ENCODE measurements around the gene LMOD1.
A peak's percentile ranks its signal among the peaks of the same experiment; 100 is the strongest.

The LMOD1 gene

DNA sequence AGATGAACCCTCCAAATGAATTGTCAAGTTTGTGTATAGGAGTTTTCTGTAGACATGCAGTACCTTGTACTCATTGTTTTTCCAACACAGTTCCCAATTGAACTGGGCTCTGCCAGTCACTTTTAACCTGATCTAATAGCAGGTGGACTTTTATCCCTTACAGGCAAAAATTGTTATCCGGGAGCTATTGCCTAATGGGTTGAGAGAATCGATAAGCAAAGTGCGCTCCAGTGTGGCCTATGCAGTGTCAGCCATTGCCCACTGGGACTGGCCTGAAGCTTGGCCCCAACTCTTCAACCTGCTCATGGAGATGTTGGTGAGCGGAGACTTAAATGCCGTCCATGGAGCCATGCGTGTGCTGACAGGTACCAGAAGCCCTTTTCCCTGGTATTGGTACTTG is 98.1 kb downstream of the LMOD1 start:
- TF ChIP-seq, protein P1, sequence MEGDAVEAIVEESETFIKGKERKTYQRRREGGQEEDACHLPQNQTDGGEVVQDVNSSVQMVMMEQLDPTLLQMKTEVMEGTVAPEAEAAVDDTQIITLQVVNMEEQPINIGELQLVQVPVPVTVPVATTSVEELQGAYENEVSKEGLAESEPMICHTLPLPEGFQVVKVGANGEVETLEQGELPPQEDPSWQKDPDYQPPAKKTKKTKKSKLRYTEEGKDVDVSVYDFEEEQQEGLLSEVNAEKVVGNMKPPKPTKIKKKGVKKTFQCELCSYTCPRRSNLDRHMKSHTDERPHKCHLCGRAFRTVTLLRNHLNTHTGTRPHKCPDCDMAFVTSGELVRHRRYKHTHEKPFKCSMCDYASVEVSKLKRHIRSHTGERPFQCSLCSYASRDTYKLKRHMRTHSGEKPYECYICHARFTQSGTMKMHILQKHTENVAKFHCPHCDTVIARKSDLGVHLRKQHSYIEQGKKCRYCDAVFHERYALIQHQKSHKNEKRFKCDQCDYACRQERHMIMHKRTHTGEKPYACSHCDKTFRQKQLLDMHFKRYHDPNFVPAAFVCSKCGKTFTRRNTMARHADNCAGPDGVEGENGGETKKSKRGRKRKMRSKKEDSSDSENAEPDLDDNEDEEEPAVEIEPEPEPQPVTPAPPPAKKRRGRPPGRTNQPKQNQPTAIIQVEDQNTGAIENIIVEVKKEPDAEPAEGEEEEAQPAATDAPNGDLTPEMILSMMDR (conservative IDR thresholded peaks at IDR 0.05), result no peak

GRCh38 chr1:201847150-201847549 is 99.2 kb downstream of the LMOD1 start:
- TF ChIP-seq, protein P1 (conservative IDR thresholded peaks at IDR 0.05), result no peak
- H3K27ac ChIP-seq, result no peak overlapping the region

More for the DNA sequence above, 98.1 kb downstream of the LMOD1 start:
- peak overlapping the region; percentile 58; the same call in 1 of the 2 replicates for H3K27ac ChIP-seq

All from VCaP (cell line).